ENCODE measurements around the gene HELQ.

HELQ gene

DNA sequence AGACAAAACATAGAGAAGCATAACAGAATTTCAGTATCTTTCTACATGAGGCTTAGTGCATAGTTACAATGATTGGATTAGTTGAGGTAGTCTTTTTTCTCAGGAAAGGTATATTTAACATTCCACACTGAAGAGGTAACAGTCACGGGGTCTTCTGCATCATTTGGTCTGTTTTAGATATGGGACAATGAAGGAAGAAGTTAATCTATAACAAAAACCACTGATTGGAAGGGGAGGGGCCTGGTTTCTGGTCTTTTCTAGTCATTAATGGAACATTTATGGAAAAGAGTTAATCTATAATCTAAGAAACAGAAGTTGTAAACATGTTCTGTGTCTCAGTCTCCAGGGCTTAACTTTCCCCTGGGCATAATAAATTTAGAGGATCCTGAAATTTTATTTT lies 83.7 kb downstream of the HELQ start:
- H3K9me3 ChIP-seq (ENCODE audit: control insufficient read depth in 2 of 2, low read length in 2 of 2), result no peaks in the 10 kb centered on the region
- H3K27me3 ChIP-seq (ENCODE audit: control insufficient read depth in 2 of 2, insufficient read depth in 2 of 2, low read length in 2 of 2), result no peaks in the 10 kb centered on the region
- no peak overlapping the region for H3K4me3 ChIP-seq (ENCODE audit: low read length in 2 of 2)
- no peak overlapping the region for H3K9ac ChIP-seq (ENCODE audit: low read depth in 1 of 2, low read length in 2 of 2)
- H3K27ac ChIP-seq (ENCODE audit: low read depth in 2 of 2, low read length in 2 of 2), result no peak overlapping the region
- no peaks in the 10 kb centered on the region for H3K36me3 ChIP-seq (ENCODE audit: control insufficient read depth in 2 of 2, insufficient read depth in 2 of 2, low read length in 2 of 2)
- no peaks in the 10 kb centered on the region for H3K4me1 ChIP-seq (ENCODE audit: control insufficient read depth in 2 of 2, insufficient read depth in 2 of 2, low read length in 2 of 2)

DNA sequence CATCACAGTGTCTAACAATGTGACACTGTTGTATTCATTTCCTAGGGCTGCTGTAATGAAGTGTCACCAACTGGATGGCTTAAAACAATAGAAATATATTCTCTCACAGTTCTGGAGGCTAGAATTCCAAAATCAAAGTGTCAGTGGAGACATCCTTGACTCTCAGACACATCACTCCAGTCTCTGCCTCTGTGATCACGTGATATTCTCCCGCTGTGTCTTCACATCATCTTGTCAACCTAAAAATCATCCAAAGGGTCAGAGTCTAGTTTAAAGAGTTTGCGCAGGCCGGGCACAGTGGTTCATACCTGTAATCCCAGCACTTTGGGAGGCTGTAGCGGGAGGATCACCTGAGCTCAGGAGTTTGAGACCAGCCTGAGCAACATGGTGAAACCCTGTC lies 84.4 kb downstream of the HELQ start:
- H3K9ac ChIP-seq (ENCODE audit: low read depth in 1 of 2, low read length in 2 of 2), result no peak overlapping the region
- no peak overlapping the region for H3K27ac ChIP-seq (ENCODE audit: low read depth in 2 of 2, low read length in 2 of 2)
- H3K4me1 ChIP-seq (ENCODE audit: control insufficient read depth in 2 of 2, insufficient read depth in 2 of 2, low read length in 2 of 2), result no peaks in the 10 kb centered on the region
- no peaks in the 10 kb centered on the region for H3K27me3 ChIP-seq (ENCODE audit: control insufficient read depth in 2 of 2, insufficient read depth in 2 of 2, low read length in 2 of 2)
- no peak overlapping the region for H3K4me3 ChIP-seq (ENCODE audit: low read length in 2 of 2)
- H3K9me3 ChIP-seq (ENCODE audit: control insufficient read depth in 2 of 2, low read length in 2 of 2), result no peaks in the 10 kb centered on the region
- H3K36me3 ChIP-seq (ENCODE audit: control insufficient read depth in 2 of 2, insufficient read depth in 2 of 2, low read length in 2 of 2), result no peaks in the 10 kb centered on the region

- Histone ChIP-seq H3K9me3 (ENCODE audit: control insufficient read depth in 2 of 2, low read length in 2 of 2) (no peaks in the 10 kb centered on the region), H3K4me1 (ENCODE audit: control insufficient read depth in 2 of 2, insufficient read depth in 2 of 2, low read length in 2 of 2) (no peaks in the 10 kb centered on the region), H3K27me3 (ENCODE audit: control insufficient read depth in 2 of 2, insufficient read depth in 2 of 2, low read length in 2 of 2) (no peaks in the 10 kb centered on the region), H3K27ac (ENCODE audit: low read depth in 2 of 2, low read length in 2 of 2) (no peak overlapping the region), H3K9ac (ENCODE audit: low read depth in 1 of 2, low read length in 2 of 2) (no peak overlapping the region), H3K36me3 (ENCODE audit: control insufficient read depth in 2 of 2, insufficient read depth in 2 of 2, low read length in 2 of 2) (no peaks in the 10 kb centered on the region), H3K4me3 (ENCODE audit: low read length in 2 of 2) (no peak overlapping the region)
These were observed 85.0 kb downstream of the HELQ start for GRCh38 chr4:83370640-83370906.

GRCh38 chr4:83369831-83370639 lies 85.6 kb downstream of the HELQ start:
- no peak overlapping the region for H3K27ac ChIP-seq (ENCODE audit: low read depth in 2 of 2, low read length in 2 of 2)
- no peaks in the 10 kb centered on the region for H3K9me3 ChIP-seq (ENCODE audit: control insufficient read depth in 2 of 2, low read length in 2 of 2)
- H3K27me3 ChIP-seq (ENCODE audit: control insufficient read depth in 2 of 2, insufficient read depth in 2 of 2, low read length in 2 of 2), result no peaks in the 10 kb centered on the region
- no peak overlapping the region for H3K4me3 ChIP-seq (ENCODE audit: low read length in 2 of 2)
- no peaks in the 10 kb centered on the region for H3K36me3 ChIP-seq (ENCODE audit: control insufficient read depth in 2 of 2, insufficient read depth in 2 of 2, low read length in 2 of 2)
- H3K9ac ChIP-seq (ENCODE audit: low read depth in 1 of 2, low read length in 2 of 2), result no peak overlapping the region
- no peaks in the 10 kb centered on the region for H3K4me1 ChIP-seq (ENCODE audit: control insufficient read depth in 2 of 2, insufficient read depth in 2 of 2, low read length in 2 of 2)

GRCh38 chr4:83364312-83364711 lies 91.3 kb downstream of the HELQ start:
- H3K9me3 ChIP-seq (ENCODE audit: control insufficient read depth in 2 of 2, low read length in 2 of 2), result no peaks in the 10 kb centered on the region
- no peaks in the 10 kb centered on the region for H3K36me3 ChIP-seq (ENCODE audit: control insufficient read depth in 2 of 2, insufficient read depth in 2 of 2, low read length in 2 of 2)
- peaks cover 4 to 8% of the 10 kb centered on the region in 2 donors for H3K4me1 ChIP-seq (ENCODE audit: control insufficient read depth in 2 of 2, insufficient read depth in 2 of 2, low read length in 2 of 2)
- H3K9ac ChIP-seq (ENCODE audit: low read depth in 1 of 2, low read length in 2 of 2), result no peak overlapping the region
- H3K4me3 ChIP-seq (ENCODE audit: low read length in 2 of 2), result no peak overlapping the region
- H3K27ac ChIP-seq (ENCODE audit: low read depth in 2 of 2, low read length in 2 of 2), result no peak overlapping the region
- no peaks in the 10 kb centered on the region for H3K27me3 ChIP-seq (ENCODE audit: control insufficient read depth in 2 of 2, insufficient read depth in 2 of 2, low read length in 2 of 2)

GRCh38 chr4:83362492-83363329 lies 92.9 kb downstream of the HELQ start:
- H3K9ac ChIP-seq (ENCODE audit: low read depth in 1 of 2, low read length in 2 of 2), result no peak overlapping the region
- H3K36me3 ChIP-seq (ENCODE audit: control insufficient read depth in 2 of 2, insufficient read depth in 2 of 2, low read length in 2 of 2), result no peaks in the 10 kb centered on the region
- peak overlapping the region in 1 of 2 donors; percentile 11 for H3K4me3 ChIP-seq (ENCODE audit: low read length in 2 of 2)
- H3K27me3 ChIP-seq (ENCODE audit: control insufficient read depth in 2 of 2, insufficient read depth in 2 of 2, low read length in 2 of 2), result no peaks in the 10 kb centered on the region
- no peaks in the 10 kb centered on the region for H3K9me3 ChIP-seq (ENCODE audit: control insufficient read depth in 2 of 2, low read length in 2 of 2)
- no peak overlapping the region for H3K27ac ChIP-seq (ENCODE audit: low read depth in 2 of 2, low read length in 2 of 2)
- peaks cover 4 to 8% of the 10 kb centered on the region in 2 donors for H3K4me1 ChIP-seq (ENCODE audit: control insufficient read depth in 2 of 2, insufficient read depth in 2 of 2, low read length in 2 of 2)

DNA sequence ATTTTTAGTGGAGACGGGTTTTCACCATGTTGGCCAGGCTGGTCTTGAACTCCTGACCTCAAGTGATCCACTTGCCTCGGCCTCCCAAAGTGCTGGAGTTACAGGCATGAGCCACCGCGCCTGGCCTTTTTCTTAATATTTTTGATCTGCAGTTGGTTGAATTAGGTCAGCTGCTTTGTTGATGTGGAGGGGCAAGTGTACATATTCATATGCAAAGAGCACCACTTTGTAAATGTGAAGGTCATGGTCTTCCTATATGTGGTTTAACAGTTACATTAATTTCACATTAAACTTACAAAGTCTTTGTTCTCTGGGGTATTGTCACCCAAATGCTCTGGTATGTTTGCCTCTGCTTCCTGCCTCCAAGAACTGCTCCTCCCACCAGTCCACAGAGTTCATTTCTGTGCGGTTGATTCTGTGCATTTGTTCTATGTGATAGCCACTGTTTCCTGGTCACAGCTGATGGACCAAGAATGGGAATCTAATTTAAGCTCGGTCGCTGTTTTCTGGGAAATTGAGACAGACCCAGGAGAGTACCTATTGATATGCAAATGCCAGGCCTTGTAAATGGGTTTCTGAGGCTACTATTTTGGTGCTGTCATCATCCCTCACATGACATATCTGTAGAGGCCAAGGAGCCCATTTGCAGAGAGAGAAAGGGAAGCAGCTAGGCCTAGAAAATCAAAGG lies 94.1 kb downstream of the HELQ start:
- no peaks in the 10 kb centered on the region for H3K36me3 ChIP-seq (ENCODE audit: control insufficient read depth in 2 of 2, insufficient read depth in 2 of 2, low read length in 2 of 2)
- no peaks in the 10 kb centered on the region for H3K27me3 ChIP-seq (ENCODE audit: control insufficient read depth in 2 of 2, insufficient read depth in 2 of 2, low read length in 2 of 2)
- no peak overlapping the region for H3K4me3 ChIP-seq (ENCODE audit: low read length in 2 of 2)
- H3K9ac ChIP-seq (ENCODE audit: low read depth in 1 of 2, low read length in 2 of 2), result no peak overlapping the region
- no peaks in the 10 kb centered on the region for H3K9me3 ChIP-seq (ENCODE audit: control insufficient read depth in 2 of 2, low read length in 2 of 2)
- no peak overlapping the region for H3K27ac ChIP-seq (ENCODE audit: low read depth in 2 of 2, low read length in 2 of 2)
- peaks cover 4 to 8% of the 10 kb centered on the region in 2 donors for H3K4me1 ChIP-seq (ENCODE audit: control insufficient read depth in 2 of 2, insufficient read depth in 2 of 2, low read length in 2 of 2)

DNA sequence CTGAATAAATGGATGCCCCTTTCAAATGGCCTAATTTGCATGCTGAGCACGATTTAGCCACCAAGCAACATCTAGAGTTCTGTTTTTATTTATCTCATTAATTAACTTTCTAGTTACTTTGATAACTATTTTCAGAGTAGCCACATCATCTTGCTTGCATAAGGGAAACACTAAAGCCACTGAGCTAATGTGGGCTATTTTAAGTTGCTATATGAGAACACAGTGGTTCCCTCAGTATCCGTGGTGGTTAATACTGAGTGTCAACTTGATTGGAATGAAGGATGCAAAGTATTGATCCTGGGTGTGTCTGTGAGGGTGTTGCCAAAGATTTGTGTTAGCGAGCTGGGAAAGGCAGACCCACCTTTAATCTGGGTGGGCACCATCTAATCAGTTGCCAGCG lies 95.6 kb downstream of the HELQ start:
- Histone ChIP-seq H3K36me3 (ENCODE audit: control insufficient read depth in 2 of 2, insufficient read depth in 2 of 2, low read length in 2 of 2) (no peaks in the 10 kb centered on the region), H3K9ac (ENCODE audit: low read depth in 1 of 2, low read length in 2 of 2) (no peak overlapping the region), H3K27ac (ENCODE audit: low read depth in 2 of 2, low read length in 2 of 2) (no peak overlapping the region), H3K4me1 (ENCODE audit: control insufficient read depth in 2 of 2, insufficient read depth in 2 of 2, low read length in 2 of 2) (peaks cover 4 to 8% of the 10 kb centered on the region in 2 donors), H3K4me3 (ENCODE audit: low read length in 2 of 2) (no peak overlapping the region), H3K27me3 (ENCODE audit: control insufficient read depth in 2 of 2, insufficient read depth in 2 of 2, low read length in 2 of 2) (no peaks in the 10 kb centered on the region), H3K9me3 (ENCODE audit: control insufficient read depth in 2 of 2, low read length in 2 of 2) (no peaks in the 10 kb centered on the region)

GRCh38 chr4:83358410-83358809 lies 97.2 kb downstream of the HELQ start:
- Histone ChIP-seq H3K27ac (ENCODE audit: low read depth in 2 of 2, low read length in 2 of 2) (no peak overlapping the region), H3K36me3 (ENCODE audit: control insufficient read depth in 2 of 2, insufficient read depth in 2 of 2, low read length in 2 of 2) (no peaks in the 10 kb centered on the region)

More at GRCh38 chr4:83358410-83358809, 97.2 kb downstream of the HELQ start:
- no peak overlapping the region for H3K4me3 ChIP-seq (ENCODE audit: low read length in 2 of 2)
- no peak overlapping the region for H3K9ac ChIP-seq (ENCODE audit: low read depth in 1 of 2, low read length in 2 of 2)
- no peaks in the 10 kb centered on the region for H3K9me3 ChIP-seq (ENCODE audit: control insufficient read depth in 2 of 2, low read length in 2 of 2)
- H3K4me1 ChIP-seq (ENCODE audit: control insufficient read depth in 2 of 2, insufficient read depth in 2 of 2, low read length in 2 of 2), result peaks cover 4 to 6% of the 10 kb centered on the region in 2 donors
- H3K27me3 ChIP-seq (ENCODE audit: control insufficient read depth in 2 of 2, insufficient read depth in 2 of 2, low read length in 2 of 2), result no peaks in the 10 kb centered on the region
